Inflammatory macrophage (primary cell): ENCODE measurements around the gene CCDC9B.

Source experiments
- DNase-seq, 2 donors: peaks; one replicate each; pipeline ENCODE4 v3.0.0-alpha.2; 2020 to 2022

The CCDC9B gene

GRCh38 chr15:40307421-40308211 is 33.1 kb downstream of the CCDC9B start, which contains the start of gene PLCB2:
PLCB2 (minus strand) TSS chr15:40307935; CDS start chr15:40307672, 263 bp downstream.
- DNase-seq, result peak; percentile 77 to 90

- DNase-seq, result peak in 1 of 2 donors; percentile 44
Measured at GRCh38 chr15:40306908-40307307, 33.8 kb downstream of the CCDC9B start.

DNA sequence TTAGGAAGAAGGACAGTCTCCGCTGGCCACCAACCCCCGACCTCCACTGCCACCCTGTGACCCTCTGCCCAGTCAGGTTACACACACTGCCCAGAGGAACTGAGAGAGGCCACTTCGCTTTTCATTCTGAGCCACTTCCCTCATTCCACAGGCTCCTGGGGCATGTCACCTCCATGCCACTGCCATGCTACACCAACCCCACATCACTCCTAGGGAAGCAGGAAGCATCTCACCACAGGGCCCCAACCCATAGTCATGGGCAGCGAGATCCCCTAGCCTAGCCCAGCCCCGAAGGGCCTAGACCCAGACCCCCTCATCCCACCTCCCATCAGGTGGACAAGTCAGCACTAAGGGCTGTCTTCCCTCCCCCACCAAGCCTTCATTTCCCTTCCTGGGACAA is 34.4 kb downstream of the CCDC9B start:
- DNase-seq, result peak; percentile 55 to 65

- DNase-seq, result no peak
Measured at GRCh38 chr15:40305281-40305680, 35.5 kb downstream of the CCDC9B start.

GRCh38 chr15:40303576-40303975 is 37.2 kb downstream of the CCDC9B start:
- no peak for DNase-seq

- DNase-seq, result no peak
Measured at GRCh38 chr15:40302981-40303380, 37.8 kb downstream of the CCDC9B start.

GRCh38 chr15:40302288-40302886 is 38.4 kb downstream of the CCDC9B start:
- no peak for DNase-seq

- peak in 1 of 2 donors; percentile 33 for DNase-seq
Measured at GRCh38 chr15:40301467-40302179, 39.1 kb downstream of the CCDC9B start.

- DNase-seq, result no peak
Measured at GRCh38 chr15:40300771-40301170, 40.0 kb downstream of the CCDC9B start.

- DNase-seq, result no peak
Measured at GRCh38 chr15:40300367-40300766, 40.4 kb downstream of the CCDC9B start.

DNA sequence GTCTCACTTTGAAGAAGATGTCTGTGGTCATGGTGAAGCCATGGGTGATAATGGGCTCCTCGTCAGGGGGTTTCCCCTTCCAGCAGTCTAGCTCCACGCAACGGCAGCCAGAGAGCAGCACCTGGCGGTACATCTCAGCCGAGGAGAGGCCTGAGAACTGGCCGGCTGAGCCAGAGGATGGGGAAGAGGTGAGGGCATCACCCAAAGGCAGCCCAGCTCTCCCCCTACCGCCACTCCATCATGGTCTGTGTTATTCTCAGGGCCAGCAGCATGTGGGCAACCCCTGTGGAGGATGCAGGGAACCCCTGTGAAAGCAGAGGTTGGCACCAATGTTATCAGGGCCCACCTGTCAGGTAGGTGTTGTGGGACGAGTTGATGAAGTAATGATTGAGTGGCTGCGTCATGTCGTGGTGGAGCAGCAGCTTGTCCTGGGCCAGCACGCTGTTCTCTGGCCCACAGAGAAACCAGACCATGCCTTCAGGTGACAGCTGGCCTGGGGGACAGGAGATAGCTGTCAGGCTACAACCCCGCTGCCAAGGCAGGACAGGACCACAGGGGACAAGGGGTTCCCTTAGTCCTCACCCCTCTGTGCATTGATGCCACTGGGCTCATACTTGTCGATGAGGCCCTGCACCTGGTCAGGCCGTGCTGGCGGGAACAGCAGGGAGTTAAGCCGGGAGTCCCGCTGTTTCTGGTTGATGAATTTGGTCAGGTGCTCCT is 42.4 kb downstream of the CCDC9B start:
- no peak for DNase-seq

- no peak for DNase-seq
Measured at GRCh38 chr15:40297356-40297755, 43.4 kb downstream of the CCDC9B start.

DNA sequence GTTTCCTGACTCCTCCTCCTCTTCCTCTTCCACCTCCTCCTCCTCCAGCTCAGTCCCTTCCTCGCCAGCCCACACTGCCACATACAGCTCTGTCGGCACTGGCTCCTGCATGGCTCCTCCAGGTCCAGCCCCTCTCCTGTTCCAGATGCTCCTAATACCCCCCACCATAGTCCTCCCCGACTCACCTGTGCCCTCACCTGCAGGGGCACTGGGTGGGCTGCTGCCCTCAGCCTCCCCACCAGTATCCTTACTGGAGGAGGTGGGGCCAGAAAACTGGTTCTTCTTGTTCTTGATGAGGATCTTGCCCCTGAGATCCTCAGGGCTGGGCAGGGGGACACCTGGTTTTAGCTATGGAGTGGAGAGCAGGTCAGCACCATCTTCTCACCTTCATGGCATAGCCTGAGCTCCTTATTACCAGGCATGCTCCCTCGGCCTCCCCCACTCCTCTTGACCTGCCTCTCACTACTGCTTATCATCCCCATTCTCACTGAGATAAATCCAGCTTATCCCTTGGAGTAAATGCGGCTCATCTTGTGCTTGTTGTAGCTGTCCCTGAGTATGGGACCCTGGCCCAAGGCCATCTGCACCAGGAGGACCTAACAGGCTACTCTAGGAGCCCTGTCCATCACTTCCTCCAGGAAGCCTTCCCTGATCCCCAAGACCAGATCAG is 44.0 kb downstream of the CCDC9B start:
- no peak for DNase-seq

GRCh38 chr15:40295877-40296560 is 44.7 kb downstream of the CCDC9B start:
- DNase-seq, result no peak

- DNase-seq, result no peak
Measured at GRCh38 chr15:40295297-40295696, 45.4 kb downstream of the CCDC9B start.

DNA sequence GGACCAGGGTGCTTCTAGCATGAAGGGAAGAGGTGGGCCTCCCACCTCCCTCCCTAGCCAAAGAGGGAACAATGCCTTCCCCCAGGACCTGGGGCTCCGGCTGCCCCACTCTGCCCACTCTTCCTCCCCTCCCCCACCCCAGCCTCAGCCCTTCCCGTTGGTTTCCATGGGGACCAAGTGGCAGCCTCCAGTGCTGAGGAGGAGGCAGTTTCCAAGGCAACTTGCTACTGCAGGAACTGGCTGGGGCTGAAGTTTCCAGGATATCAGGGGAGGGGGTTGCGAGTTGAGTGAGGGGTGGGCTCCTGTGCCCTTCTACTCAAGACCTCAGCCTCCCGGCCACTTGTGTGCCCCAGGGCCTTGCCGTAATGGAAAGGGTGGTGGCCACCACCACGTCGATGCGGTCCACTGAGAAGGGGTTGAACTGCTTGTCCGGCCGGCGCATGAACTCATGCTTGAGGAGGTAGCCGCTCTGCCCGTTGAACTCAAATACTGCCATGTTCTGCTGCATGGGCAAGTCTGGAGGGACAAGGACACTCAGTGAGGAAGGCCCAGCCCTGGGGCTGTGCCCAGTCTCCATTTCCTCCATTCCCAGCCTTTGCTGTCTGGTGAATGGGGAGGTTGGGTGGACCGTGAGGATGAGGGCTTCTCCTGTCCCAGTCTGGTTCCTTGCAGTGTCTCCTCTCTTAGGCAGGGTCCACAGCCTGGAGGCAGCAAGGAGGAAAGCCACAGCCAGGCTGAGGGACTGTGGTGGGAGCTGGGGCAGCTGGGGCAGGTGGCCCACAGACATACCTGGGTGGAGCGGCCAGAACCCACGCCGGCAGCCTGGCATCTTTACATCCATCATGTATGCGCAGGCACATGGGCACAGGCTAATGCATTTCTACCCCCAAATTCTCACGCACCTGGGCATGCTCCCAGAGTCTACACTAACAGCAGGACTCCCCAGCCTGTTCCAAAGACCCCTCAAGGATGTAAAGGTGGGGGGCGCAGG is 46.5 kb downstream of the CCDC9B start:
- DNase-seq, result peak in 1 of 2 donors; percentile 42

GRCh38 chr15:40293006-40293405 is 47.7 kb downstream of the CCDC9B start:
- no peak for DNase-seq

DNA sequence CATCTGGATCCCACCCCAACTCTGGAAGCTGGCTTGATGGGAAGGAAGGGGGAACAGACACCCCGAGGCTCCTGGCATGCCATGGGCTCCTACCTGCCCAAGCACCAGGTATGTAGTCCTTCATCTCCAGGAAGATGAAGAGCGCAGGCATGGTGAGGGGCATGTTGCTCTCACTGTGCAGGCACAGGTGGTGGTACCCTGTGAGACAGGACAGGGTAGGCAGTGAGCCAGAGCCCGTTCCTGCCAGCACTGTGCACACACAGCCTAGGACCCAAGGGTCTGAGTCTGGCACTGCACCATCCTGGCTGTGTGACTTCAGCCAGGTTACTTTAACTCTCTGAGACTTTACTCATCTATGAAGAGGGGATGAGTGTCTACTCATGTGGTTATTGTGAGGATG is 48.5 kb downstream of the CCDC9B start:
- no peak for DNase-seq

DNA sequence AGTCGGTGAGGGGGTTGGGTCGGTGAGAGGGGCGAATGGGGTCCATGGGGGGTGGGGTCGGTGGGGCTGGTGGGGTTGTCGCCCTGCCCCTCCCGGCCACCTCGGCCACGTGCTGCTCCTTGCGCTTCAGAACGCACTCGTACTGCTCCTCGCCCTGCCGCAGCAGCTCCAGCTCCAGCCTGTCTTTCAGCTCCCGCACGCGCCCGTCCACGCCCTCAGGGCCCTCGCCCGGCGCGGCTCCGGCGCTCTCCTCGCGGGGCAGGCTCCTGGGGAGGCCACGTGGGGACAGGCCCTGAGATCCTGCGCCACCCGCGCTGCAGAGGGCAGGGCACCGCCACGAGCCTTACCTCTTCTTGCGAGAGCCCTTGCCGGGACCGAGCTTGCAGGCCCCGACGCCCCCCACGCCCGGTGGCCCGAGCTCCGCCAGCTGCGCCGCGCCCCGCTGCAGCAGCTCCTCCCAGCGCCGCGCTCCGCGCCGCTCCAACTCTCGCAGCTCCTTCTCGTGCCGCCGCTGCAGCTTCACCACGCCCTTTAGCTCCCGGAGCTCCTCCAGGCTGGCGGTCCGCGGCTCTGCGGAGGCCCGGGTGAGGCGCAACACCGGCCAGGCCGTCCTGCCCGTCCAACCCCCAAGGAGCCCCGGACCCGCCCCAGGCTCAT is 49.7 kb downstream of the CCDC9B start:
- no peak for DNase-seq

- DNase-seq, result no peak
Measured at GRCh38 chr15:40290545-40290917, 50.2 kb downstream of the CCDC9B start.
